ENCODE data around the gene MAPK1IP1L. TPM values are rescaled to one million over a fixed set of nuclear protein-coding genes. Genes with fewer than 3 reads are reported as not detected.

MAPK1IP1L gene
- total RNA-seq, 1 donor from 2014 or later, result 72.5 TPM

DNA sequence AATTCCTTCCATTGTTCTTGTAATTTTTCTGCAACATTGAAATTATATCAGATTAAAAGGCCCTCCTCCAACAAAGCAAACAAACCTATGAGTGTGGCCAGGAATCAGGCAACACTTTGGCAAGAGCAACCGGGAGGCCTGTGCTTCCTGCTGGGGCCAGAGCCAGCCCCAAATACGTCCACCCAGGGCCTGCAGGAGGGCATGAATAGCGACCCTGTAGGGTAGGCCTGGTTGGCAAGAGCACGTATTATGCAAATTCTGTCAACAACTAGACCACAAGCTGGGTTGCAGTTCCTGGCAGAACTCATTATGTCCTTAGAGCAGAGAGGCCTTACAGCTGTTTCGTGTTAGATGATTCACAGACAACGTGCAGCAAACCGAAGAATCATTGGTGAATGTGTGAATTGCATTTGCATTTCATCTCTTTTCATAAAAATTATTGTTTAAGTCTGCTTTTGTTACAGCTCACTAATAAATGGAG is 50.7 kb downstream of the MAPK1IP1L start:
- TF ChIP-seq, protein P1, sequence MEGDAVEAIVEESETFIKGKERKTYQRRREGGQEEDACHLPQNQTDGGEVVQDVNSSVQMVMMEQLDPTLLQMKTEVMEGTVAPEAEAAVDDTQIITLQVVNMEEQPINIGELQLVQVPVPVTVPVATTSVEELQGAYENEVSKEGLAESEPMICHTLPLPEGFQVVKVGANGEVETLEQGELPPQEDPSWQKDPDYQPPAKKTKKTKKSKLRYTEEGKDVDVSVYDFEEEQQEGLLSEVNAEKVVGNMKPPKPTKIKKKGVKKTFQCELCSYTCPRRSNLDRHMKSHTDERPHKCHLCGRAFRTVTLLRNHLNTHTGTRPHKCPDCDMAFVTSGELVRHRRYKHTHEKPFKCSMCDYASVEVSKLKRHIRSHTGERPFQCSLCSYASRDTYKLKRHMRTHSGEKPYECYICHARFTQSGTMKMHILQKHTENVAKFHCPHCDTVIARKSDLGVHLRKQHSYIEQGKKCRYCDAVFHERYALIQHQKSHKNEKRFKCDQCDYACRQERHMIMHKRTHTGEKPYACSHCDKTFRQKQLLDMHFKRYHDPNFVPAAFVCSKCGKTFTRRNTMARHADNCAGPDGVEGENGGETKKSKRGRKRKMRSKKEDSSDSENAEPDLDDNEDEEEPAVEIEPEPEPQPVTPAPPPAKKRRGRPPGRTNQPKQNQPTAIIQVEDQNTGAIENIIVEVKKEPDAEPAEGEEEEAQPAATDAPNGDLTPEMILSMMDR (IDR thresholded peaks at IDR 0.05), result no peak
- Histone ChIP-seq H3K9me3 (no peaks in the 10 kb centered on the region), H3K36me3 (no peaks in the 10 kb centered on the region), H3K4me3 (no peak overlapping the region), H3K4me1 (peaks cover 86% of the 10 kb centered on the region), H3K27ac (peak overlapping the region; percentile 96), H3K27me3 (no peaks in the 10 kb centered on the region)
- DNase-seq, result peak; percentile 88
- intact Hi-C loops (cut with DNase I), result no loop called here
- peak; percentile 81 for ATAC-seq

DNA sequence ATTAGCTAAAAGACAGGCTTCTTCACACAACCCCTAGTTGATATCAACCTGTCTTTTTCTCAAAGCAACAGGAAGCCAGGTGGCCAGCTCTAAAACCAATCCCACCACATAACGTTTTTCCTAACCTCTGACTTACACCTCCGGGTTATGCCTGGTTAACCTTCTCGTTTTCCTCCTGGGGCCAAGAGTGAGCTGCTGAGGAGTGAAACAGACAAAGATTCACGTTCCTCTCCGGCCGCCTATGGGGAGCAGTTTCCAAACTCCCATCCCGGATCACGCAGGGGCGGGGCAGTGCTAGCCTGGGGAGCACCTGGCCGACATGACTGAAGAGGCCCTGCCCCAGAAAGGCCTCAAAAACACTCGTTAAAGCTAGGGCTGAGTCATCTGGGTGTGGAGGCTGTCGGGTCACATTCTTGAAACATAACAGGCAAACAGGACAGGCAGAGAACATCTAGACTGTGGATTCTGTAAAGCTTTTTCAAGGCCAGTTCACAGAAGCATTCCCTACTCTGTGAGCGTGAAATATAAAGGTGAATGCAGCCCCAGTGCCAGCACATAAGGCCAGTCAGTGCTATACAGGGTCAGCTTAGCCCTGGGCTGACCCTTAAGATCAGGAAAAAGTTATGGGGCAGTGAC is 51.7 kb downstream of the MAPK1IP1L start:
- TF ChIP-seq, protein P1 (IDR thresholded peaks at IDR 0.05), result no peak
- intact Hi-C loops (cut with DNase I), result no loop called here
- Histone ChIP-seq H3K27me3 (no peaks in the 10 kb centered on the region), H3K9me3 (no peaks in the 10 kb centered on the region), H3K4me1 (peaks cover 87% of the 10 kb centered on the region), H3K4me3 (peak overlapping the region; percentile 28), H3K36me3 (no peaks in the 10 kb centered on the region), H3K27ac (peak overlapping the region; percentile 96)
- DNase-seq, result peak; percentile 92
- ATAC-seq, result peak; percentile 85

DNA sequence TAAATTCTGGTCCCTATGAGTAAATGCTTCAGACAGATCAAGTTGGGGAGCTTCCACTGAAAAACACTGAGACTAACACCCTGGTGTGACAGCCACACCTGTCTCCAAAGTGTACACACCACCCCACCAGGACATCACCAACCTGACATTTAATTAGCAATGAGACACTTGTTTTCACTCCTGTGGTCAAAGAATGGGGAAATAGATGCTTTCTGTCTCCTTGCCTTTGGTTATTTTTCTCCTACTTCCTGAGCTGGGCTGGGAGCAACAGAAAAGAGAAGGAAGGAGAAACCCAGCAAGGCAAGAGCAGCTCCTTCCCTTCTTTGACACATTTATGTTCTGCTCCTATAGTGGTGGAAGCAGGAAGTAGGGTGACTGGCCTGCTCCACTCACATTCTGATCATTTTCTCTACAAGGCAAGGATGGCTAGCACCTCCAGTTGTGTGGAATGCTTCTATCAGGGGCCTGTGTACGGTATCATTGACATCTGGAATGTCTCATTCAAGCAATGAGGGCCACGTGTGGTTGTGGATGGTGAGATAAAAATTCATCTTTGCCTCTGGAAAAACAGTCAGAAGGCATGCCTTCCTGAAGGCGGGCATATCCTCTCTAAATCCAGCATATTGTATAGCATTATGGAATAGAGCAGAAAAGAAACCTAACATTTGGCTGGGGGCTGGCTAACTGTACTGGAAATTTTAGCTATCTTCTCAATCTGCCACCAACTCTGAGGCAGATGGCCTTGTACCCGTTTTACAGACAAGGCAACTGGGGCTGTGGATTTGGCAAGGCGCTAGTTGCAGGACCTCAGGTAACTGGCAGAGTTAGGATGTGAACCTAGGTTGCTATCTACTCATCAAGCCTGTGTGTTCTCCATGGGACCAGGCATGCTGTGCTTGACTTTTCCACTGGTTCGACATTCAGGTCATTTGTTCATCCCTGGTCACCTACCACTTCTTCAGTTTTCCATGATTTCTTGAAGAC is 52.8 kb downstream of the MAPK1IP1L start:
- H3K27ac ChIP-seq, result peak overlapping the region; percentile 96
- H3K4me3 ChIP-seq, result no peak overlapping the region
- peak; percentile 19 for ATAC-seq
- TF ChIP-seq, protein P1 (IDR thresholded peaks at IDR 0.05), result no peak
- no peaks in the 10 kb centered on the region for H3K27me3 ChIP-seq
- peaks cover 93% of the 10 kb centered on the region for H3K4me1 ChIP-seq
- DNase-seq, result no peak
- intact Hi-C loops (cut with DNase I), result no loop called here
- no peaks in the 10 kb centered on the region for H3K9me3 ChIP-seq
- no peaks in the 10 kb centered on the region for H3K36me3 ChIP-seq

DNA sequence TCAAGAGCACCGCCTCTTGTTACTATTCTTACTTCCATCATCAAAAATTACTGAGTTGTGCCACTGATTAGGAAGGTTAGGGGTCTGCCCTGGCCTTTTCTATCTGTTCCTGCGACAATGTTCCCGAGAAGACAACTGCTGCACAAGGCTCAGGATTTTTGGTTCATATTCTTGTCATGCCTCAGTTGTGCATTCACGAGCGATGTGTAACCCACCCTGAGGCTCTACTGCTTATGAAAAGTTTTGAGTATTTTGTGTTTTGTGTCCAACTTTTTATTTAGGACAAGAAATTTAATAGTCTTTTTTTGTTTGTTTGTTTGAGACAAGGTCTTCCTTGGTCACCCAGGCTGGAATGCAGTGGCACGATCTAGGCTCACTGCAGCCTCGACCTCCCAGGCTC is 54.5 kb downstream of the MAPK1IP1L start:
- Histone ChIP-seq H3K36me3 (no peaks in the 10 kb centered on the region), H3K27ac (peak overlapping the region; percentile 96), H3K9me3 (no peaks in the 10 kb centered on the region), H3K4me3 (no peak overlapping the region), H3K4me1 (peaks cover 77% of the 10 kb centered on the region), H3K27me3 (no peaks in the 10 kb centered on the region)
- intact Hi-C loops (cut with DNase I), result no loop called here
- no peak for DNase-seq
- no peak for ATAC-seq
- TF ChIP-seq, protein P1 (IDR thresholded peaks at IDR 0.05), result no peak

DNA sequence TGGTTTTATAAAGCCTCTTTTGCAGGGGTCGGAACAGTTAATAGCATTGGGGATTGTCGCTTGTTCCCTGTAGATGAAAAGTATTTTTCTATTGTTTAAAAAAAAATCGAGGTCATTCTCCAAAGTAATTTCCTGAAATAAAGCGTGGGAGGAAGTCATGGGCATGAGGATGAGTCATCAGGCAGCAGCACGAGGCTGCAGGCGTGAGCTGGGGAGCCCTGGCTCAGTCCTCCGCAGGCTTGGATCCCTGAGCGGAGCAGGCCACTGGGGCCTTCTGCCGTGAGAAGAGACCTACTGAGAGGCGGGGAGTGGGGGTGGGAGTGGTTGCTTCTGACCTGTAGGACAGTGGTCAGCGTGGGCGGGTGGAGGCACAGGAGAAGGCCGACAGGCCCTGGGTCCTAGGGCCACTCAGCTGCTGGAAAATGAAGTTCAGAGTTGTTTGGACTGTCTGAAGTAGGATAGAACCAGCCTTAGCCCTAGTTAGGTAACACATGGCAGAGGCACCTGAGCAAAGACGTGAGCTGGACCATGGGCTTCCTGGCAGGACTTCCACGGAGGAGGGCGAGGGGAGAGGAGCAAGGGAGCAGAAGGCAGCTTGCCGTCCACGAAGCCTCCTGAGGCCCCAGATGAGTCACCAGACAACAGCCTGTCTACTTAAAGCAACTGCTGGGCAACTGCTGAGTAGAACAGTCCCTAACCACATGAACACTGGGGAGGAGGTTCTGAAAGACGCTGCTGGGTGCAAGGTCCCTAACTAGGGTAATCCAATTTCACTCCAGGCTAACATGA is 56.5 kb downstream of the MAPK1IP1L start:
- no peaks in the 10 kb centered on the region for H3K27me3 ChIP-seq
- peaks cover 58% of the 10 kb centered on the region for H3K4me1 ChIP-seq
- peak overlapping the region; percentile 96 for H3K27ac ChIP-seq
- peak; percentile 95 for DNase-seq
- intact Hi-C loops (cut with DNase I), result no loop called here
- no peak overlapping the region for H3K4me3 ChIP-seq
- peak; percentile 89 for ATAC-seq
- no peaks in the 10 kb centered on the region for H3K9me3 ChIP-seq
- no peaks in the 10 kb centered on the region for H3K36me3 ChIP-seq
- TF ChIP-seq, protein P1 (IDR thresholded peaks at IDR 0.05), result no peak

All from upper lobe of right lung (tissue), 1 donor.